Heart left ventricle (tissue), 13 donors: ENCODE results near the gene CNTNAP5.

Experiments used
- POLR2A ChIP-seq, 2 donors: fragments of 450-650 bp; IDR thresholded peaks; one replicate each; pipeline ENCODE4 v1.6.1; 2017; ENCODE audit warnings: antibody characterized with exemption in 2 of 2, mild to moderate bottlenecking in 2 of 2, moderate library complexity in 2 of 2
- TF ChIP-seq, protein P1 (sequence below), 12 donors: fragments of 200-600 bp; sonication (generic) in 4 of 12; IDR thresholded peaks; one replicate each; pipeline versions ENCODE4 v1.5.0 to v1.8.0; 2018 to 2022; ENCODE audit warnings: antibody characterized with exemption in 12 of 12, mild to moderate bottlenecking in 5 of 12
- donor health status: ischemic (EF 13 %, LVEDD 7.1; RV severe dilation, severe dysfunction).
- donor health status: DM: no; HTN: yes; CAD: no.
- donor health status: DM: no; HTN: no; CAD: no.
- donor health status: ischemic (EF 25% LVEDD 6.9; RV normal size, moderate dysfunction).
- donor health status: ischemic (EF 25% LVEDD 5.7; RV mildly dilated, moderate dysfunction).
- donor health status: ischemic (EF 35%, LVEDD 5.7; RV mildly dilated, moderate dysfunction).
- donor health status: nonischemic (EF 11% LVEDD 7.7; RV severe dilation, severe dysfunction).
- donor health status: DM: yes; HTN: yes; CAD: no.
- donor health status: PGD.
- donor health status: ischemic (EF 29% LVEDD 5.4; RV normal size, mild dysfunction).
- donor health status: nonischemic (EF 23%, LVEDD 6.1; RV moderate dilation, normal function).

DNA sequence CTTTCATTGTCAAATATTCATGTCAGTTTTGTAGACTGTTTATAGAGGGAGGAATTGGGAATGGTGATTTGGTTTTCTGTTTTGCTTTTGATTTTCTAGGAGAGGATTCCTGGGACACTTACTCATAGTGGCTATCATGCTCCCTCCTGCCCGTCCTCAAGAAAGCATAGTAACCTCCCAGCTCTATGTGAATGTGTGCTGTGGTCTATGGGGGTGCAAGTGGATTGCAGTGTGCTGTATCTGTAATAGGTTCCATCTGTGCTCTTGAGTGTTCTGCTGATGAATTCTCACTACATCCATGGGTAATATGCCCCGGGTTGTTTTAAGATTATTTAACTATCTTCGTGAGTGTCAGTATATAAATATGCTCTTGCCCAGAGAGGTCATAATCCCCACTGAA lies 811.3 kb downstream of the CNTNAP5 start:
- TF ChIP-seq POLR2A (IDR thresholded peaks at IDR 0.05), result no peak
- TF ChIP-seq, protein P1, sequence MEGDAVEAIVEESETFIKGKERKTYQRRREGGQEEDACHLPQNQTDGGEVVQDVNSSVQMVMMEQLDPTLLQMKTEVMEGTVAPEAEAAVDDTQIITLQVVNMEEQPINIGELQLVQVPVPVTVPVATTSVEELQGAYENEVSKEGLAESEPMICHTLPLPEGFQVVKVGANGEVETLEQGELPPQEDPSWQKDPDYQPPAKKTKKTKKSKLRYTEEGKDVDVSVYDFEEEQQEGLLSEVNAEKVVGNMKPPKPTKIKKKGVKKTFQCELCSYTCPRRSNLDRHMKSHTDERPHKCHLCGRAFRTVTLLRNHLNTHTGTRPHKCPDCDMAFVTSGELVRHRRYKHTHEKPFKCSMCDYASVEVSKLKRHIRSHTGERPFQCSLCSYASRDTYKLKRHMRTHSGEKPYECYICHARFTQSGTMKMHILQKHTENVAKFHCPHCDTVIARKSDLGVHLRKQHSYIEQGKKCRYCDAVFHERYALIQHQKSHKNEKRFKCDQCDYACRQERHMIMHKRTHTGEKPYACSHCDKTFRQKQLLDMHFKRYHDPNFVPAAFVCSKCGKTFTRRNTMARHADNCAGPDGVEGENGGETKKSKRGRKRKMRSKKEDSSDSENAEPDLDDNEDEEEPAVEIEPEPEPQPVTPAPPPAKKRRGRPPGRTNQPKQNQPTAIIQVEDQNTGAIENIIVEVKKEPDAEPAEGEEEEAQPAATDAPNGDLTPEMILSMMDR (IDR thresholded peaks at IDR 0.05), result no peak
